ENCODE results near the gene GRIN2A.

Gene GRIN2A

DNA sequence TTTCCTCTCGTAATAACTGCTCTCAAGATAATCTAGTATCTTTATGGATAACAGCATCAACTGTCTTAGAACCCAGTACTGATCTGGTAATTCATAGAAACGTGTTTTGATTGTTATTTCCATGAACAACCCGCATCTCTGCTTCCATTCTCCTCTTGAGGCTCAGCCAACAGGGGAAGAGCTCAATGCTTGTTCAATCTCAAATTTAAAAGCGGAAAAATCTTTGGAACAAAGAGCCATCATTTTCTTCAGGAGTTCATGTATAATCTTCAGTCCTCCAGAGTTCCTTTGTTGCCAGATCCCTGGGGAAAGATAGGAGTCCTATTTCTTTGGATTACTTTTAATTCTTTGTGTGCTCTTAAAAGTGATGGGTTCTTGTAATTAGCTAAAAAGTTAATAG is 319.9 kb downstream of the GRIN2A start:
- no peak for TF ChIP-seq ISL1 (CRISPR knock-in tag; IDR thresholded peaks at IDR 0.05)
- no peak for TF ChIP-seq OSR1 (CRISPR knock-in tag; IDR thresholded peaks at IDR 0.05)
- no peak for TF ChIP-seq BACH2 (CRISPR knock-in tag; IDR thresholded peaks at IDR 0.05; ENCODE audit: borderline replicate concordance)
- TF ChIP-seq ZNF8 (CRISPR knock-in tag; IDR thresholded peaks at IDR 0.05), result no peak
- no peak for TF ChIP-seq CSDC2 (CRISPR knock-in tag; IDR thresholded peaks at IDR 0.05)
- TF ChIP-seq ZC3H10 (CRISPR knock-in tag; IDR thresholded peaks at IDR 0.05), result no peak
- TF ChIP-seq ARNTL (CRISPR knock-in tag; IDR thresholded peaks at IDR 0.05; ENCODE audit: borderline replicate concordance, low read depth), result no peak
- no peak for ATAC-seq

DNA sequence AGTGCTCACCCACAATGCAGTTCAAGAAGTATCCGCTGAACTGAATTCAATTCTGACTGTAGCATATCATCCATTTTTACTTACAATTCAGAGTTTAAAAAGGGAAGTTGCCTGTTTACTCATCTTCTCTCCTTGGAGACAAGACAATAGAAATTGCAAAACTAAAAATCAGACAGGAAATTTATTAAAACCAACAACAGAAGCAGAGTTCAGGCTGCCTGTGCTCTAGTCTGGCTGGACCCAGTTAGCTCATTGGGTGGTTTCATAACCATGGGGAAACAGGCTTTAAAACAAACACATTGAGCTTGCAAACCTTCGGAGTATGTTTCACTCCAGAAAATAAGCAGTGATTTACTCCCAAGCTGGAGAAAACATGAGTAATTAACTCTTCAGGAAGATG is 321.4 kb downstream of the GRIN2A start:
- TF ChIP-seq, protein P1, sequence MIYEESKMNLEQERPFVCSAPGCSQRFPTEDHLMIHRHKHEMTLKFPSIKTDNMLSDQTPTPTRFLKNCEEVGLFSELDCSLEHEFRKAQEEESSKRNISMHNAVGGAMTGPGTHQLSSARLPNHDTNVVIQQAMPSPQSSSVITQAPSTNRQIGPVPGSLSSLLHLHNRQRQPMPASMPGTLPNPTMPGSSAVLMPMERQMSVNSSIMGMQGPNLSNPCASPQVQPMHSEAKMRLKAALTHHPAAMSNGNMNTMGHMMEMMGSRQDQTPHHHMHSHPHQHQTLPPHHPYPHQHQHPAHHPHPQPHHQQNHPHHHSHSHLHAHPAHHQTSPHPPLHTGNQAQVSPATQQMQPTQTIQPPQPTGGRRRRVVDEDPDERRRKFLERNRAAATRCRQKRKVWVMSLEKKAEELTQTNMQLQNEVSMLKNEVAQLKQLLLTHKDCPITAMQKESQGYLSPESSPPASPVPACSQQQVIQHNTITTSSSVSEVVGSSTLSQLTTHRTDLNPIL (CRISPR knock-in tag; IDR thresholded peaks at IDR 0.05; ENCODE audit: low read depth), result no peak
- TF ChIP-seq OSR1 (CRISPR knock-in tag; IDR thresholded peaks at IDR 0.05), result no peak
- TF ChIP-seq ESRRG (CRISPR knock-in tag; IDR thresholded peaks at IDR 0.05), result no peak
- TF ChIP-seq SNAI2 (CRISPR knock-in tag; IDR thresholded peaks at IDR 0.05), result no peak
- no peak for TF ChIP-seq RARB (CRISPR knock-in tag; IDR thresholded peaks at IDR 0.05)
- no peak for TF ChIP-seq TOX (CRISPR knock-in tag; IDR thresholded peaks at IDR 0.05; ENCODE audit: borderline replicate concordance)
- TF ChIP-seq, protein P2, sequence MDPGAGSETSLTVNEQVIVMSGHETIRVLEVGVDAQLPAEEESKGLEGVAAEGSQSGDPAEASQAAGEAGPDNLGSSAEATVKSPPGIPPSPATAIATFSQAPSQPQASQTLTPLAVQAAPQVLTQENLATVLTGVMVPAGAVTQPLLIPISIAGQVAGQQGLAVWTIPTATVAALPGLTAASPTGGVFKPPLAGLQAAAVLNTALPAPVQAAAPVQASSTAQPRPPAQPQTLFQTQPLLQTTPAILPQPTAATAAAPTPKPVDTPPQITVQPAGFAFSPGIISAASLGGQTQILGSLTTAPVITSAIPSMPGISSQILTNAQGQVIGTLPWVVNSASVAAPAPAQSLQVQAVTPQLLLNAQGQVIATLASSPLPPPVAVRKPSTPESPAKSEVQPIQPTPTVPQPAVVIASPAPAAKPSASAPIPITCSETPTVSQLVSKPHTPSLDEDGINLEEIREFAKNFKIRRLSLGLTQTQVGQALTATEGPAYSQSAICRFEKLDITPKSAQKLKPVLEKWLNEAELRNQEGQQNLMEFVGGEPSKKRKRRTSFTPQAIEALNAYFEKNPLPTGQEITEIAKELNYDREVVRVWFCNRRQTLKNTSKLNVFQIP (CRISPR knock-in tag; IDR thresholded peaks at IDR 0.05; ENCODE audit: borderline replicate concordance, low read depth), result no peak
- TF ChIP-seq ARNTL (CRISPR knock-in tag; IDR thresholded peaks at IDR 0.05; ENCODE audit: borderline replicate concordance, low read depth), result no peak
- no peak for TF ChIP-seq ZC3H10 (CRISPR knock-in tag; IDR thresholded peaks at IDR 0.05)
- TF ChIP-seq, protein P3, sequence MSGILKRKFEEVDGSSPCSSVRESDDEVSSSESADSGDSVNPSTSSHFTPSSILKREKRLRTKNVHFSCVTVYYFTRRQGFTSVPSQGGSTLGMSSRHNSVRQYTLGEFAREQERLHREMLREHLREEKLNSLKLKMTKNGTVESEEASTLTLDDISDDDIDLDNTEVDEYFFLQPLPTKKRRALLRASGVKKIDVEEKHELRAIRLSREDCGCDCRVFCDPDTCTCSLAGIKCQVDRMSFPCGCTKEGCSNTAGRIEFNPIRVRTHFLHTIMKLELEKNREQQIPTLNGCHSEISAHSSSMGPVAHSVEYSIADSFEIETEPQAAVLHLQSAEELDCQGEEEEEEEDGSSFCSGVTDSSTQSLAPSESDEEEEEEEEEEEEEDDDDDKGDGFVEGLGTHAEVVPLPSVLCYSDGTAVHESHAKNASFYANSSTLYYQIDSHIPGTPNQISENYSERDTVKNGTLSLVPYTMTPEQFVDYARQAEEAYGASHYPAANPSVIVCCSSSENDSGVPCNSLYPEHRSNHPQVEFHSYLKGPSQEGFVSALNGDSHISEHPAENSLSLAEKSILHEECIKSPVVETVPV (CRISPR knock-in tag; IDR thresholded peaks at IDR 0.05), result no peak
- TF ChIP-seq, protein P4, sequence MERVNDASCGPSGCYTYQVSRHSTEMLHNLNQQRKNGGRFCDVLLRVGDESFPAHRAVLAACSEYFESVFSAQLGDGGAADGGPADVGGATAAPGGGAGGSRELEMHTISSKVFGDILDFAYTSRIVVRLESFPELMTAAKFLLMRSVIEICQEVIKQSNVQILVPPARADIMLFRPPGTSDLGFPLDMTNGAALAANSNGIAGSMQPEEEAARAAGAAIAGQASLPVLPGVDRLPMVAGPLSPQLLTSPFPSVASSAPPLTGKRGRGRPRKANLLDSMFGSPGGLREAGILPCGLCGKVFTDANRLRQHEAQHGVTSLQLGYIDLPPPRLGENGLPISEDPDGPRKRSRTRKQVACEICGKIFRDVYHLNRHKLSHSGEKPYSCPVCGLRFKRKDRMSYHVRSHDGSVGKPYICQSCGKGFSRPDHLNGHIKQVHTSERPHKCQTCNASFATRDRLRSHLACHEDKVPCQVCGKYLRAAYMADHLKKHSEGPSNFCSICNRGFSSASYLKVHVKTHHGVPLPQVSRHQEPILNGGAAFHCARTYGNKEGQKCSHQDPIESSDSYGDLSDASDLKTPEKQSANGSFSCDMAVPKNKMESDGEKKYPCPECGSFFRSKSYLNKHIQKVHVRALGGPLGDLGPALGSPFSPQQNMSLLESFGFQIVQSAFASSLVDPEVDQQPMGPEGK (CRISPR knock-in tag; IDR thresholded peaks at IDR 0.05; ENCODE audit: borderline replicate concordance), result no peak
- TF ChIP-seq ZFP30 (CRISPR knock-in tag; IDR thresholded peaks at IDR 0.05), result no peak
- ATAC-seq, result no peak

DNA sequence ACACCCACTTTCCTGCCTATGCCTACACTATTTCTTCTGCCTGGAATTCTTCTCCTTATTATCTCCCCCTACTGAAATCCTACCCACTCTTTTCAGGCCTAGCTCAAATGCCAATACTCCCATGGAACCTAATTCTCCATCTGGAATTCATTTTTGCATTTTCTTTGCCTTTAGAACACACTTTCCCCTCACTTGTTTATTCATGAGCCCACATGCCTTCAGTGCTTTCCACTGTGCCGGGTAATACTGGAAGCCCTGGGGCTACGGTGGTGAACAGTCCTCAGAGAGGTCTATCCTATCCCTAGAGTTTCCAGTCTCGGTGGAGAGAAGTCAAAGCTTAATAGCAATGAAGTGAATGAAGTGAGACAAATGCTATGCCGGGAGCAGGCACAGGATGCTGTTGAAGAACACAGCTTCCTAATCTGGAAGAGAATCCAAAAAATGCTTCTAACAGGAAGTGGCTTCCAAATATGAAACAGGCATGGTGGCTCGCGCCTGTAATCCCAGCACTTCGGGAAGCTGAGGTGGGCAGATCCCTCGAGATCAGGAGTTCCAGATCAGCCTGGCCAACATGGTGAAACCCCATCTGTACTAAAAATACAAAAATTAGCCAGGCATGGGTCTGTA is 322.4 kb downstream of the GRIN2A start:
- TF ChIP-seq BACH2 (CRISPR knock-in tag; IDR thresholded peaks at IDR 0.05; ENCODE audit: borderline replicate concordance) (no peak), SNAI2 (CRISPR knock-in tag; IDR thresholded peaks at IDR 0.05) (no peak), TOX (CRISPR knock-in tag; IDR thresholded peaks at IDR 0.05; ENCODE audit: borderline replicate concordance) (no peak), GLIS3 (CRISPR knock-in tag; IDR thresholded peaks at IDR 0.05) (no peak), ESRRG (CRISPR knock-in tag; IDR thresholded peaks at IDR 0.05) (no peak), RARB (CRISPR knock-in tag; IDR thresholded peaks at IDR 0.05) (no peak), ARNTL (CRISPR knock-in tag; IDR thresholded peaks at IDR 0.05; ENCODE audit: borderline replicate concordance, low read depth) (no peak)
- TF ChIP-seq, protein P1 (CRISPR knock-in tag; IDR thresholded peaks at IDR 0.05; ENCODE audit: low read depth), result no peak
- TF ChIP-seq, protein P3 (CRISPR knock-in tag; IDR thresholded peaks at IDR 0.05), result no peak
- ATAC-seq, result no peak

DNA sequence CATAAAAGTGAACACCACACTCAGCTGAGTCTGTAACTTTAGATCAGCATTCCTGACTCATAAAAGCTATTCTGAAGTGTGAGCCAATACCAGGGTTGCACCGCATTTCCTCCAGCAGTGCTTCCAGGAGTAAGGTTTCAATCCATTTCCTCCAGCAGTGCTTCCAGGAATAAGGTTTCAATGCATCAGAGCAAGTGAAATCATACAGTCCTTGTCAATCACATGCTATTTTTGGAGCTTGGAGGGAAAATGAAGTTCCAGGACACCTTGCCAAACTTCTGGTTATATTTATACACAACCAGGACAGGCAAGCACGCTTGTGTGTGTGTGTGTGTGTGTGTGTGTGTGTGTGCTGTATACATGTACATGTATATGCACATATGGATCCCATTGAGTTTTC is 327.6 kb downstream of the GRIN2A start:
- TF ChIP-seq RARB (CRISPR knock-in tag; IDR thresholded peaks at IDR 0.05) (no peak), ZFP30 (CRISPR knock-in tag; IDR thresholded peaks at IDR 0.05) (no peak), GLIS3 (CRISPR knock-in tag; IDR thresholded peaks at IDR 0.05) (no peak), ZNF8 (CRISPR knock-in tag; IDR thresholded peaks at IDR 0.05) (no peak)
- TF ChIP-seq, protein P4 (CRISPR knock-in tag; IDR thresholded peaks at IDR 0.05; ENCODE audit: borderline replicate concordance), result no peak
- TF ChIP-seq, protein P1 (CRISPR knock-in tag; IDR thresholded peaks at IDR 0.05; ENCODE audit: low read depth), result no peak
- ATAC-seq, result no peak

Data from SK-N-SH treated with all-trans-retinoic acid at 6 μM for 48 hours (cell line).